ENCODE data around the gene TMEM253.

Gene TMEM253

DNA sequence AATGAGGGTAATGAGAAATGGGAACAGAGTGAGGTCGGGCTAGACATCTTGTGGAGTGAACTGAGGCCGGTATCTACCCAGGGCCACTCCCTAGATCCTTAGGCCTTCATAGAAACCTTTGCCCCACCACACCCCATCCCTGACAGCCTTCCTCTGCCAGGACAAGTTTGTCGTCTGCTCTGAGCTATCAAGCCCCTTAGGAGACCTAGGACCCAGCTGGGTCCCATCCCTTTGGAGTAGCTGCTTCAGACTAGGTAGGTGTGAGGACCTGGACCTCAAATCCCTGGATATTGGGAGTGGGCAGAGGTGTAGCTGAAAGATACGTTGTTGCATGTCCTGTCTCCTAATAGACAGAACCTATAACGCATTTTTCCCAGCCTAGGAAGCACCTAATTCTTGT lies at the start of gene TMEM253:
TSS of gene TMEM253 (plus strand) at position 136 of the 400 bp plus-strand sequence. CDS start 278 bp downstream, outside the sequence.
- no peak for DNase-seq

DNA sequence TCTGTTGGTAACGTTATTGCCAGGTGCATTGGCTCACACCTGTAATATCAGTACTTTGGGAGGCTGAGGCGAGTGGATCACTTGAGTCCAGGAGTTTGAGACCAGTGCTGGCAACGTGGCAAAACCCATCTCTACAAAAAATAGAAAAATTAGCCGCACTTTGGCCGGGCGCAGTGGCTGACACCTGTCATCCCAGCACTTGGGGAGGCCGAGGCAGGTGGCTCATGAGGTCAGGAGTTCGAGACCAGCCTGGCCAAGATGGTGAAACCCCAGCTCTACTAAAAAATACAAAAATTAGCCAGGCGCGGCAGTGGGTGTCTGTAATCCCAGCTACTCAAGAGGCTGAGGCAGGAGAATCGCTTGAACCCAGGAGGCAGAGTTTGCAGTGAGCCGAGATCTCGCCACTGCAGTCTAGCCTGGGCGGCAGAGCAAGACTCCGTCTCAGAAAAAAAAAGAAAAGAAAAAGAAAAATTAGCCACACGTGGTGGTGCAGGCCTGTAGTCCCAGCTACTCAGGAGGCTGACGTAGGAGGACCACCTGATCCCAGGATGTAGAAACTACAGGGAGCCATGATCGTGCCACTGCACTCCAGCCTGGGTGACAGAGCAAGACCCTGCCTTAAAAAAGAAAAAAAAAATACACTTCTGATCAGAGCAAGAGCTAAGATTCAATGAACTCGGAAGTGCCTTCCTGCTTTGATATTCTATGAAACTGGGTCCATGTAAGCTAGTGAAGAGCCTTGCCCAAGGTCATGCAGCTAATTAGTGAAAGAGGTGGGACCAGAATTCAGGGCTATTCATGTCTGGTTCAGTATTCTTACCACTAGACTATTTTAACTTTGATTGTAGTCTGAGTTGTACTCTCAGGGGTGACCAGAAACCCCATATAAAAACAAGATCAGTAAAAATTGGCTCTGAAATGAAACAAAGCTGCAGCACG lies 47.4 kb upstream of the TMEM253 start:
- DNase-seq = no peak

DNA sequence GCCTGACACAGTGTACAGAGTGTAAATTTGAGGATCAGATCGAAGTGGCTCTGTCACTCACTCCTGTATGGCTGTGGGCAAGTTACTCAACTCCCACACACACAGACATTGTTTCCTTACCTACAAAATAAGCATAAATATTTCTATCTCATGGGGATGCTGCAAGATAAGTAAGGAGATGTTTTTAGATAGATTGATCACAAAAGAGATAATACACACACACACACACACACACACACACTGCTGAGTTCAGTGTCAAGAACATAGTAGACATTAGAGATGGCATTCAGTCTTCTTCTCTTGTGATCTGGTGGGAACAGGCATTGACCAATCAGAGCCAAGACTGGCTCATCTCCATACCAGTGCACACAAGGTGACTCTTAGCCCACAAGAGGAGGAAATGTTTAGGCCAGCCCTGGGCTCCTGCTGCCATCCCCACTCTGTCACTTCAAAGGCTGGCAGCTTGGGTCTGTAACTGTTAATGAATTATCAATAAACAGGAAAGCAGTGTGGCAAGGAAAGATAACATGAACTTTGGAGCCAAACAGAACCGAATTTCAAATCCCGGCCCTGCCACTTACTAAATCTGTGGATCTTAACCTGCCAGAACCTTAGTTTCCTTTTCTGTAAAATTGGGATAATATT lies 46.6 kb upstream of the TMEM253 start:
- DNase-seq = no peak

DNA sequence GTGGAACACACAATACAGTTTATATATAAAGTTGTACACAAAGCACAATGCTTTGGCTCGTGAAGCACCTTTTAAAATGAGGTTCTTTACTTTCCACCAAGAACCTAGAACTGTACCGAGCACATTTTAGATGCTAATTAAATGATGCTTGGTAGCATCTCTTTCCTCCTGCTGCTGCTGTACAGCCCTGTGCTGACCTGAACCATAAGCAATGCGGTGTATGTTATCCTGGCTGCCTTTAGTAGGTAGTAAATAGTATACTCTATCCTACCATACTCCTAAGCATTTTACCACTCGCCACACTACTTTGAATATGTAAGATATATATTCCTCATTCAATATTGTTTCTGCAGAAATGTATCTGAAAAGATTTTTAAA lies 46.1 kb upstream of the TMEM253 start:
- no peak for DNase-seq

DNA sequence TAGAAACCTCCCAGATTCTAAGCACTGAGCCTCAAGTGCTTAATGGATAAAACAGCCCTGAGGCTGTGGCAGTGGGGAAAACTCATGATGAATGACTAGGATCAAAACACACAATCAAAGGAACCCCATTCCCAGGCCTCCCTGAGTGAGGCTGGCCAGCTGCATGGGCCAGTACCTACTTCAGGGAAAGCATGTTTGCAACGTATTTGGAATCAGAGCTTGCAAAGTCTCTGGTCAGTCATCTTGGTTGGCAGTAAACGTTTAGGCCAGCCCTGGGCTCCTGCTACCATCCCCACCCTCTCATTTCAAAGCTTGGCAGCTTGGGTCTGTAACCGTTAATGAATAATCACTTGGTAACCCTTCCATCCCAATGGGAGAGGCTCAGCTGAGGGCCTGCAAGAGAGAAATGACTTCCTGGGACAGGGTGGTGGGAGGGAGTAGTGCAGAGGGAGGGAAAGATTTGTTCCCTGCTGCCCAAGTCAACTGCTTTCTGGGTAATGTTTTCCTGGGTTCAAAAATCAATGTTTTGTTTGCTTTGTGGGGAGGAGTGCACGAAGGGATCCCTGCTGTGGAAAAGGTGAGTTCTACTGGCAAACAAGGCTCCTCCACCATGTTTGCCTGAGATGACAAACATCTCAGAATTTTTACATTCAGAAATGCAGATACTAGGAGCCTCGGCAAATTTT lies 45.3 kb upstream of the TMEM253 start:
- DNase-seq = no peak

DNA sequence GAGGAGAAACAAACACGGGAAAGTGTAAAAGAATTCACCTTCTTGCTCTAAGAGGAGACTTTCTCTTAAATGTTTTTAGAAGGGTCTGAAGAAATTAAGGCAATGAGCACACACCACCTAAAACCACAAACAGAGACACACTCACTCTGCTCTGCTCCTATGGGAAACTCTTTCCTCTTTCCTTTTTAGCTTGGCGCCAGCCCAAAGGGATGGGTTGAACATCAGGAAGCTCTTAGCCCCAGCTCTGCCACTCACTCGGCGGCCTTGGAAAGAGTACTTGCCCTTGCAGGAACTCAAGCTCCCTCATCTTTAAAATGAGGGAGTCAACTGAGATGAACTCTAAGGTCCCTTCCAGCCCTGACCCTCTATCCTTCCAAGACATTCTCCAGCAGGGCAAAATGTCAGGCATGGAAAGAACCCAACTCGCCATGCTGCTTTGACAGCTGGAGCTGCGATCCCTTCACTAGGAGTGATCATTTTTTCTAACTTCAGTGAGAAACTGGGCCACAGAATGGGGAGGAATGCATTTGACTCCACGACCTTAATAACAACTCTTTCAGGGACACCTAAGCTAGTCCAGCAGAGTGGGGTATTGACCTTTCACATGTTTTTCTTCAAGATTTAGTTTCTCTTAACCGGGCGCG lies 44.2 kb upstream of the TMEM253 start:
- no peak for DNase-seq

DNA sequence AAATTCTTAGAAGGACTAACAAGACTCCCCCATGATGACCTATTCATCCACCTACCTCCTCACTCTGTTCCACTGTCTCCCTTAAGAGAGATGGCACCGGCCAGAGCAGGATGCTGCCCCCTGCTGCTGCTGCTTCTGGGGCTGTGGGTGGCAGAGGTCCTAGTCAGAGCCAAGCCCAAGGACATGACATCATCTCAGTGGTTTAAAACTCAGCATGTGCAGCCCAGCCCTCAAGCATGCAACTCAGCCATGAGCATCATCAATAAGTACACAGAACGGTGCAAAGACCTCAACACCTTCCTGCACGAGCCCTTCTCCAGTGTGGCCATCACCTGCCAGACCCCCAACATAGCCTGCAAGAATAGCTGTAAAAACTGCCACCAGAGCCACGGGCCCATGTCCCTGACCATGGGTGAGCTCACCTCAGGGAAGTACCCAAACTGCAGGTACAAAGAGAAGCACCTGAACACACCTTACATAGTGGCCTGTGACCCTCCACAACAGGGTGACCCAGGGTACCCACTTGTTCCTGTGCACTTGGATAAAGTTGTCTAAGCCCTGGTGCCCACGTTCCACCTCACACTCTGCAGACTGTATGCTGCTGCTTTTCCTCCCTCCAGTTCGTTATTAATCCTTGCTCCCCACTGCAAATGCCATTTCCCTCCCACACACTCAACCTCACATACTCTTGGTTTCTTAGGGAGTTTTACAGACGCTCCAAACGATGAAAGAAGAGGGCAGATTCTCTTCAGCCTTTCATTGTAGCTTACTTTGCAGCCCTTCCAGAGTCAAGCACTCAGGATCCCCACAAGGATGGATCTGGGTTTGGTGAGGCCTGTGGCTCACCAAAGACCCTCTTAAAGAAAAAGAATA lies 42.8 kb upstream of the TMEM253 start, which contains the start of gene RNASE8:
TSS of gene RNASE8 (plus strand) at position 20 of the 873 bp plus-strand sequence. CDS start at position 91, 71 bp downstream.
- no peak for DNase-seq

DNA sequence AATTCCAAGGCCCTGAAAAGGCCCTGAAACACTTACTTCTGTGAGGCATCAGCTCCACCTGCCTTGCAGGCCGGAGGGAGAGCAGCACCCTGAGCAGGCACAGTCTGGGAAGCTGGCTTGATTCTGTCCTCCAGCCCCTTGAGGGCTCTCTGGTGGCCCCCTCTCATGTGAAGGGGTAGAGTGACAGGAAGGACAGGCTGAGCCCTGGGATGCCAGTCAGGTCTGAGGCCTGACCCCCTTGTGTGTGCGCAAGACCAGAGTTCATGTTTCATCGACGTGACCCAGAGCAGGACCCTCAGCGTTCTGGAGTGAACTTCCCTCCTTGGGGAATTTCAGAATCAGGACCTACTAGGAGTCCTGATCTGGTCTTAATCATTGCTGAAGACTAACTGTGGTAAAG lies 42.0 kb upstream of the TMEM253 start:
- DNase-seq = no peak

DNA sequence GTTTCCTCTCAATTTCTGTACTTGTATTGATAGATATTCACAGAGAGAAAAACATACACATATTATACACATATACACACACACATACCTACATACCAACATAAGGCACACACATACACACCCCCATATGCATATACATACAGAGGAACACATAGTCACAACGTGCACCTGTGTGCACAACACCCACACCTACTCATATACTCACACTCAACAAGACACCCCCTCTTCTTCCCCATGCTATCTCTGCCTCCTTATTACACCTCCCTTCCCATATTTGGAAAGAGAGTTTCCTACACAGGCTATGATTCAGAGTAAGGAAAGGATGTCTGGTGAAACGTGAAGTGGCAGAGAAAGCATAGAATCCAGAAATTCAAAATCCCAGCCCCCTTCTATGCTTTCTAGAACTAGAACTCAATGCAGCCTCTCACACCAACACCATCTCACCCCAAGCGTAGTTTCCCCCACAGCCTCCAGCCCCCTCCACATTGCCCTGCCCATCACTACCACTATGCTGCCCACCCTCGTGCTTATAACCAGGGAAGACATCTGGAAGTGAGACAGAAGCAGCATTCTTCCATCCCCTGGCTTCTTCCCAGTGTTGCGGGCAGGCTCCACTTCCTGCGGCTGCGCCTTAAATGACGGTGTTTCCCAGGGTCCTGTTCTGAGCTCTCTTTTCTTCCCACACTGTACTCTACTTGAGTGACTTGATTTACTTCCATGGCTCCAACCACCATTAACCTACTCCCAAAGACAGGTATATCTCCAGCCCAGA lies 40.8 kb upstream of the TMEM253 start:
- no peak for DNase-seq

DNA sequence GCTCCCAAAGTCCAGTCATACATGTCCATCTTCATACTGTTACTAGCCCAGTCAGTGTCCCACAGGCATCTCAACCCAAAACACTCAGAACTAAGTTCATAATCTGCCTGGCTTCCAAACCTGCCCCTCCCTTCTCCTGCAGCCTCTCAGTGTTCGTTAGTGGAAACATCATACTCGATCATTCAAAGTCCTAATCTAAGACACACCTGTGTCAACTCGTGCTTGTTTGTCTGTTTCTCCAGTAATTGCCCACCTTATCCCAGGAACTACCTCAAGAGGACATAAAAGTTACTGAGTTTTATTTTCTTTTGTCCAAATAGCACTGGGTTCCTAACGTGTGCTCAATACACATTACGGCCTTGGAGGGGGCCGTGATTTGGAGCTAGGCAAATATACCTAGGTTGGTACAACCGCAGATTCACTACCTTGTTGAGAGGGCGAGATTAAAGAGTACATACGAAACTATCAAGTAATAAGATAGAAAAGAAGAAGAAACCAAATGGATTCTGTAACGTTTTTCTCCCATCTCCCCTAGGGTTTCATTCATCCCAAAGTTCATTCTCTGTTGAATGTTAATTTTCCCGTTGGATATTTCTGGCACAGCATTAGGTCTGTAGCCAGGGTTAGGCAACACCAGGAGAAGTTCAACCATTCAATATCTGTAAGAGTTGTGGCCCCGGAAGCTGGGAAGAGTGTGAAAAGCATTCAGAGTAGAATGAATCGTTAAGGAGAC lies 40.1 kb upstream of the TMEM253 start:
- DNase-seq = no peak

DNA sequence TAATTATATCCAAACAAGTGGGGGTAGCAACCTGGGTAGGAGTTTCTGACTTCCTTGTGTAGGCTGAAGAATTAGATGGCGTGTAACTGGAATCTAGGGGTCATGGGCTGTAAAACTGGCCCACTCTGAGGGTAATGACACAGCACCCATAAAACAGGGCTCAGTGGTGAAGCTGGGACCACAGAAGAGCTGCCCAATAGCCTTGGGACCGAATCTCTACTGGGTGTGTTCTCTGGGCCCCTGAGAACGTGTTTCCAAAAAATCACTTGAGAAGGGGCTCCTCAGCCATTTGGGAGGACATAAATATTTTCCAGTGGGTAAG lies 39.6 kb upstream of the TMEM253 start:
- no peak for DNase-seq

DNA sequence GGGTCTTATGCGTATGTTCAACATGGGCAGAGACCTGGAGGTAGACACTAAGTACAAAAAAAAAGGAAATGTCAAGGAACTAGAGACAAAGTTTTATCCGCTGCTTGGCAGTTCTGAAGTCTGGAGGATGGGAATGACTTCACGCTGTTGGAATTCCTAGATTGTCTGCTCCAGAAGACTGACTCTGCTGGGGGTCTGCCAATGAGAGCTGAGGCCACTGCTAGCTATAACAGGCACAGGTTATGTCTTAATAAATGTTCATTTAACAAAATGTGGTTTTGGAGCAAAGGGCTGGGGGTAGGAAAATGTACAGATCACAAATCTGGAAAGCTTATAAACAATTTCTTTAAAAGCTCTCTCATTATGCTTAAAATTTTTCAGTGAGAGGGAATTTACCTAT lies 37.4 kb upstream of the TMEM253 start:
- no peak for DNase-seq

DNA sequence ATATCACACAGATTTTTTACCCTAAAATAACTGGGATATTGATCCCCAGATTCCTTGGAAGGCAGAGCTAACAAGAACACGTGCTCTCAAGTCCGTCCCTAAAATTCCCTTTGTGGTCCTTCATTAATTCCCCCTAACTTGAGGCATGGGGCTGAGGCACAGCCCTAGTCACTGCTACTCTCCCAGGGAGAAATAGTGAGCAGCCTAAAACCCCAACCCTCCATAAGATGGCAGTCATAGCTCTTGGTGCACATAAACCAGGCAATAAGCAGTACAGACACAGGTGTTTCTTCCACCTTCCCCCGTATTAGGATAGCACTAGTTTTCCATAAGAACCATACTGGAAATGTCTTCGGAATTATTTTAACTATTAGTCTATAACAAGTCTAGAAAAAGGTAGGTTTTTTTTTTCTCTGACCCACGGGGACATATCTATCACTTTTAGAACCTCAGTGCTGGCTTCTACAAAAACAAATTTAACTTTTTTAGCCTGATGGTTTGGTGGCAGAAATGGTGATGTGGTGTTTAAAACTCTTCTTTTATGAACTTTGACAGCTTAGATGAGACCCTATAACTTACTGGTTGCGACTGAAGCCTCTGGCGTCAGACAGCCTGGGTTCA lies 33.9 kb upstream of the TMEM253 start:
- DNase-seq = peak in 1 of 2 donors; percentile 26

DNA sequence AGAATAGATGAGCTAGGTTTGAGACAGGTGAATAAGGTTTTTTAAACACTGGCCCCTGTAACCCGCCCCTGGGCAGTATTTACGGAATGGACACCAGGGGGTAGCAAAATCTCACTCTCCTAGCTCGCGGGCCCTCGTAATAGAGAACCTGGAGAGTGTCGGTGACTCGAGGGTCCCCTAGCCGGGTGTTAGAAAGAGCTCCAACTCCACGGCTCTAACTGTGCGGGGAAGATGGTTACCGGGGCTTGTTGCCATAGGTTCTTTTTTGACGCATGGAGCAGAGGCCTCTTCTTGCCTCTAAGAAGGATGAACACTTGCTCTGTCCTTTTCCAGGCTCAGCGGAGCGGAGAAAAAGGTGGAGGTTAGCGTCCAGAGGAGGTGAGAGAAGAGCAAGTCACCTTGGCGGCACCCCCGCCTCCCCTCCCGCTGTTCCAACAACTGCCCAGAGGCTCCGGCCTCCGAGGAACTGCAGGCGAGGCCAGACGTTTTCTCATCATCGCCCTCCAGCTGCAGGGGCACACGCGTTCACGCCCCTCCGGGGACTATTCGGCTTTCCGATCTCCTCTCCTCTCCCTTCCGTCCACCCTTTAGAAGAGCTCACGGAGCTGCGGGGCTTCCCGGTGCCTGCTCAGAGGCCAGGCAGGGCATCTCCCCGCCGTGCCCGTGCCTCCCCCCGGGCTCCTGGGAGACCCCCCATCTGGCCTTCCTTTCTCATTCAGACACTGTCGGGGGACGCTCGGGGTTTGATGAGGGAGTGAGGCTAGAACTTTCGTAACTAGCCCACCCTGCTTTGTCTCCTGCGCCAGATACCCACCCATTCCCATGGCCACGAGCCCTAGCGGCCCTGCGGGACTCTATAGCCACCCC lies 32.1 kb upstream of the TMEM253 start:
- DNase-seq = peak; percentile 67 to 78

DNA sequence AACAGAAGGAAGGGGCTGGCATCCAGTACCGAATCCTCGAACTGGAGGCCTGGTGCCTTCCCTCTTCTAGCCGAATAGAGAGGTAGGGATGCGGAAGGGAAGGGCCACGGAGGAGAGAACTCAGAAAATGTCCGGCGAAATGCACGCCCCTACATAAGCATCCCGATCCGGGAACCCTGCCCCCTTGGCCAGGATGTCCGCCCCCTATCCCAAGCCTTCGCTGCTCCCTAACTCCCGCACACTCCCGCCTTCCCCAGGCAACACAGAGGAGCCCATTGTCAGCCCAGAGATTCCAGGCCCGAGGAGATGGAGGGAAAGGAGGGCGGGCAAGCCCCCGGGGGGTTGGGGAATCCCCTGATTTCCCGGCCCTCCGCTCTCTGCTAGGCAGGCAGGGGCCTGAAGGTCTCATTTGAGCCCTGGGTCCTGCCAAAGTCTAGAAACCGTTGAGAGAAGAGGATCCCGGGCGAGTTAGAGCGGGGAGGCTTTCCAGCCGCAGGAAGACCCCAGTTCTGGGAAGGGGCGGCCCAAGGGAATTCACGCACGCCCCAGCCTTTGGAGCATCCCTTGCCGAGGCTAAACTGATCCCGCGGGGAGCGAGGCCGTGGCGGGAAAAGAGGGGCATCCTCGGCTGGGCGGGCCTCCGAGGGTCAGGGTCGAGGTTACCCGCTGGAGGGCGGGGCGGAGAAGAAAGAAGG lies 31.3 kb upstream of the TMEM253 start:
- DNase-seq = peak in 1 of 2 donors; percentile 34

DNA sequence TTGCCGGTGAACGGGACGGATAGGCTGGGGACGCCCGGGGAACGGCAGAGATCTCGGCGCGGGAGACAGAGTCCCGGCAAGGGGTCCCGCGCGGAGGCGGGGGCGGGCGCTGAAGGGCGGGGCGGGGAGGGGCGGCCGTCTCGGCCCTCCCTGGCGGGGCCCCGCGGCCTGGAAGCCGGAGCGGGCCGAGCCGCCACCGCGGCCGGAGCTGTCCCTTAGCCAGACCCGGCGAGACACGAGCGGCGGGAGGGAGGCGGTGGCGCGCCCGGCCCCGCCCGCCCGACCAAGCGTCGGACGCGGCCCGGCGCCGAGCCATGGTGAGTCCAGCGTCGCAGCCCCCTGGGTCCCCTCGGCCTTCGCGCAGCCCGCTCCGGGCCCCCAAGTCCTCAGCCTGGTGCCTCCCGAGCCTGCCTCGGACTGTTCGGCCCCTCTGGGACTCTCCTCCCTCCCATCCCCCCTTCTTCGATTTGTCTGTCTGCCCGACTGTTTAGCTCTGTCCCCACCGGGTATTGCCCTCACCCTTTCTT lies 30.7 kb upstream of the TMEM253 start, which contains the start of gene ARHGEF40:
TSS of gene ARHGEF40 (plus strand) at position 222 of the 527 bp plus-strand sequence. CDS start at position 315, 93 bp downstream.
- DNase-seq = peak in 1 of 2 donors; percentile 45

DNA sequence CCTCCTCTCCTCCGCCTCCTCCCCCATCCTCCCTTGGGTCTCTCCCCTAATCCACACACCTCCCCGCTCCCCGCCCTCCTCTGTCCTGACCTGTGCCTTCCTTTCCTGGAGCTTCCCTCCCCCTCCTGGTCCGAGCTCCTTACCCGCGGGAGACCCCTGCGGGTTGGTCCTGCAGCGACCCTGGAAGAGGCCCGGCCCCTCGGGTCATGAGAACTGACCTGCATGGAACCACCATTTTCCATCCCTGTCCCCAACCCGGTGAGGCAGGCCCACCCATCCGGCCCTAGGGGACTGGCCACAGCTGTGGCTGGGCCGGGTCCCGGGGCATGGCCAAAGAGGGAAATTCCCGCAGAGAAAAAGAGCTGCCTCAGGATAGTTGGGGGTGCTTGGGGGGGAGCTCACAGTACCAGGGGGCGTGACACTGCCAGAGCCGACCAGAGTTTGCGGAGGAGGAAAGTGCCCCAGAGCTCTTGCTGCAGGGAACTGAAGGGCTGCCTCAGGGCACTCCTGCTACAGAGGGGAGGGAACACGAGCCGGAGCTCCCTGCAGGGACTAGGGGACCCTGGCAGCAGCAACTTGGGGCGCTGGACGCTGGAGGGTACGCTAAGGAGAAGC lies 30.1 kb upstream of the TMEM253 start:
- DNase-seq = peak in 1 of 2 donors; percentile 32

Measured in CD4-positive, alpha-beta T cell treated with Interferon alpha-2 for 1 hour (primary cell).